ENCODE measurements around the gene PPID. TPM values are rescaled to one million over a fixed set of nuclear protein-coding genes. Genes with fewer than 3 reads are reported as not detected.
"Not testable (repeated sequence)": the region's sequence is repeated elsewhere in the genome, so short reads cannot be mapped to it uniquely, and the experiment has no call there.

PPID gene
- total RNA-seq, 2 experiments from 2014 or later, result 10.7 to 10.8 TPM

GRCh38 chr4:158666892-158667291 lies 56.3 kb downstream of the PPID start:
- H3K27ac ChIP-seq (ENCODE audit: low read depth in 1 of 2, low read length in 2 of 2), result no peak overlapping the region
- no peak for ATAC-seq (ENCODE audit: poor library complexity)
- intact Hi-C loops (cut with DNase I, micrococcal nuclease), result no loop called here
- Mint-ChIP-seq H3K4me1 (ENCODE audit: low read depth) (peaks cover 15% of the 10 kb centered on the region), H3K36me3 (ENCODE audit: low read depth) (peaks cover 8% of the 10 kb centered on the region), H3K27ac (no peak overlapping the region), H3K27me3 (no peaks in the 10 kb centered on the region), H3K9me3 (no peaks in the 10 kb centered on the region), H3K4me3 (no peak overlapping the region)
- CTCF ChIA-PET, result no interaction called here
- DNase-seq, result no peak
- H3K4me1 ChIP-seq (ENCODE audit: insufficient read depth, low read length), result peaks cover 10% of the 10 kb centered on the region
- H3K36me3 ChIP-seq (ENCODE audit: insufficient read depth, low read length), result no peaks in the 10 kb centered on the region
- H3K27me3 ChIP-seq (ENCODE audit: control insufficient read depth in 1 of 2, insufficient read depth in 2 of 2, low read length in 2 of 2), result no peaks in the 10 kb centered on the region
- no peaks in the 10 kb centered on the region for H3K9me3 ChIP-seq (ENCODE audit: control insufficient read depth in 1 of 2, insufficient read depth in 1 of 2, low read length in 2 of 2)
- POLR2A ChIA-PET, result no interaction called here
- TF ChIP-seq, protein P1, sequence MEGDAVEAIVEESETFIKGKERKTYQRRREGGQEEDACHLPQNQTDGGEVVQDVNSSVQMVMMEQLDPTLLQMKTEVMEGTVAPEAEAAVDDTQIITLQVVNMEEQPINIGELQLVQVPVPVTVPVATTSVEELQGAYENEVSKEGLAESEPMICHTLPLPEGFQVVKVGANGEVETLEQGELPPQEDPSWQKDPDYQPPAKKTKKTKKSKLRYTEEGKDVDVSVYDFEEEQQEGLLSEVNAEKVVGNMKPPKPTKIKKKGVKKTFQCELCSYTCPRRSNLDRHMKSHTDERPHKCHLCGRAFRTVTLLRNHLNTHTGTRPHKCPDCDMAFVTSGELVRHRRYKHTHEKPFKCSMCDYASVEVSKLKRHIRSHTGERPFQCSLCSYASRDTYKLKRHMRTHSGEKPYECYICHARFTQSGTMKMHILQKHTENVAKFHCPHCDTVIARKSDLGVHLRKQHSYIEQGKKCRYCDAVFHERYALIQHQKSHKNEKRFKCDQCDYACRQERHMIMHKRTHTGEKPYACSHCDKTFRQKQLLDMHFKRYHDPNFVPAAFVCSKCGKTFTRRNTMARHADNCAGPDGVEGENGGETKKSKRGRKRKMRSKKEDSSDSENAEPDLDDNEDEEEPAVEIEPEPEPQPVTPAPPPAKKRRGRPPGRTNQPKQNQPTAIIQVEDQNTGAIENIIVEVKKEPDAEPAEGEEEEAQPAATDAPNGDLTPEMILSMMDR (IDR thresholded peaks at IDR 0.05), result no peak
- no peak overlapping the region for H3K4me3 ChIP-seq (ENCODE audit: low read length)

DNA sequence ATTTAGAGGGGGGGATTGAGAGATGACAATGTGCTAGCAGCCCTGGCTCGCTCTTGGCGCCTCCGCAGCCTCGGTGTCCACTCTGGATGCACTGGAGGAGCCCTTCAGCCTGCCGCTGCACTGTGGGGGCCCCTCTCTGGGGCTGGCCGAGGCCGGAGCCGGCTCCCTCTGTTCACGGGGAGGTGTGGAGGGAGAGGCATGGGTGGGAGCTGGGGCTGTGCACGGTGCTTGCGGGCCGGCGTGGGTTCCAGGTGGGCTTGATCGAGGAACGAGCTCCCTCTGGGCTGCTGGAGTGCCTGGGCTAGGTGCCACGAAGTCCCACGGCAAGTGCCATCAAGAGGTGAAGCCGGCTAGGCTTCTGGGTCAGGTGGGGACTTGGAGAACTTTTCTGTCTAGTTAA lies 58.4 kb downstream of the PPID start:
- no peaks in the 10 kb centered on the region for H3K9me3 Mint-ChIP-seq

DNA sequence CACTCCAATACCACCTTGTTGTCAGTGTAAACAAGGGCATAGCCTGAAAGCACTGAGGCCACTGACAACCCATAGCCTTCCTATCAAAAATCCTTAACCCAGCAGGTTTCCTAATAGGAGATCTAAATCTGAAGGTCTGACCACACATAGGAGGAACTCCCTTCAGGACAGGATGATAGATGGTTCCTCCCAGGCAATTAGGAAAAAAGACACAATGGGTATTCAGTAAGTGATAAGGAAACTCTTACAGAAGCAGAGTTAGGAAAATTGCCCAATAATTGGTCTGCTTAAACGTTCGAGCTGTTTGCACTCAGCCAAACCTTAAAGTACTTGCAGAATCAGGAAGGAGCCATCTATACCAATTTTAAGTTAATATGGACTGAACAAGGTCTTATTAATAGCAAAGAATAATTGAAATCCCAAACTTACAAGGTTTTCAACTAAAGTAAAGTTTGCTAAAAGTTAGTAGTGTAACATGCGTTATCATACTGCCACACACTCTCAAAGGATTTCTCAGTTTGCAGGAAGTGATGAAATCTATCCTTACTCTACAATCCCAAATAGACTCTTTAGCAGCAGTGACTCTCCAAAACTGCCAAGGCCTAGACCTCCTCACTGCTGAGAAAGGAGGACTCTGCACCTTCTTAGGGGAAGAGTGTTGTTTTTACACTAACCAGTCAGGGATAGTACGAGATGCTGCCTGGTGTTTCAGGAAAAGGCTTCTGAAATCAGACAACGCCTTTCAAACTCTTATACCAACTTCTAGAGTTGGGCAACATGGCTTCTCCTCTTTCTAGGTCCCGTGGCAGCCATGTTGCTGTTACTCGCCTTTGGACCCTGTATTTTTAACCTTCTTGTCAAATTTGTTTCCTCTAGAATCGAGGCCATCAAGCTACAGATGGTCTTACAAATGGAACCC lies 59.2 kb downstream of the PPID start:
- ATAC-seq (ENCODE audit: poor library complexity); H3K9me3 Mint-ChIP-seq; H3K27me3 ChIP-seq (ENCODE audit: control insufficient read depth in 1 of 2, insufficient read depth in 2 of 2, low read length in 2 of 2); H3K27ac Mint-ChIP-seq; intact Hi-C loops (cut with DNase I, micrococcal nuclease); H3K9me3 ChIP-seq (ENCODE audit: control insufficient read depth in 1 of 2, insufficient read depth in 1 of 2, low read length in 2 of 2); H3K36me3 ChIP-seq (ENCODE audit: insufficient read depth, low read length); H3K36me3 Mint-ChIP-seq (ENCODE audit: low read depth); H3K4me3 ChIP-seq (ENCODE audit: low read length); DNase-seq; H3K4me3 Mint-ChIP-seq; H3K27ac ChIP-seq (ENCODE audit: low read depth in 1 of 2, low read length in 2 of 2); POLR2A ChIA-PET; CTCF ChIA-PET; H3K4me1 ChIP-seq (ENCODE audit: insufficient read depth, low read length); H3K4me1 Mint-ChIP-seq (ENCODE audit: low read depth): not testable (repeated sequence)
- H3K27me3 Mint-ChIP-seq, result peaks cover 10% of the 10 kb centered on the region

More for the DNA sequence above, 58.4 kb downstream of the PPID start:
- POLR2A ChIA-PET, result no interaction called here
- Histone ChIP-seq H3K4me3 (ENCODE audit: low read length) (no peak overlapping the region), H3K27ac (ENCODE audit: low read depth in 1 of 2, low read length in 2 of 2) (no peak overlapping the region), H3K9me3 (ENCODE audit: control insufficient read depth in 1 of 2, insufficient read depth in 1 of 2, low read length in 2 of 2) (no peaks in the 10 kb centered on the region), H3K27me3 (ENCODE audit: control insufficient read depth in 1 of 2, insufficient read depth in 2 of 2, low read length in 2 of 2) (no peaks in the 10 kb centered on the region), H3K36me3 (ENCODE audit: insufficient read depth, low read length) (no peaks in the 10 kb centered on the region), H3K4me1 (ENCODE audit: insufficient read depth, low read length) (no peaks in the 10 kb centered on the region)
- ATAC-seq (ENCODE audit: poor library complexity) (no peak), DNase-seq (no peak)
- peaks cover 3% of the 10 kb centered on the region for H3K4me1 Mint-ChIP-seq (ENCODE audit: low read depth)
- TF ChIP-seq, protein P1 (IDR thresholded peaks at IDR 0.05), result no peak
- H3K27me3 Mint-ChIP-seq, result peaks cover 4% of the 10 kb centered on the region
- H3K36me3 Mint-ChIP-seq (ENCODE audit: low read depth), result no peaks in the 10 kb centered on the region
- intact Hi-C loops (cut with DNase I, micrococcal nuclease), result no loop called here
- no peak overlapping the region for H3K27ac Mint-ChIP-seq
- CTCF ChIA-PET, result no interaction called here
- no peak overlapping the region for H3K4me3 Mint-ChIP-seq

DNA sequence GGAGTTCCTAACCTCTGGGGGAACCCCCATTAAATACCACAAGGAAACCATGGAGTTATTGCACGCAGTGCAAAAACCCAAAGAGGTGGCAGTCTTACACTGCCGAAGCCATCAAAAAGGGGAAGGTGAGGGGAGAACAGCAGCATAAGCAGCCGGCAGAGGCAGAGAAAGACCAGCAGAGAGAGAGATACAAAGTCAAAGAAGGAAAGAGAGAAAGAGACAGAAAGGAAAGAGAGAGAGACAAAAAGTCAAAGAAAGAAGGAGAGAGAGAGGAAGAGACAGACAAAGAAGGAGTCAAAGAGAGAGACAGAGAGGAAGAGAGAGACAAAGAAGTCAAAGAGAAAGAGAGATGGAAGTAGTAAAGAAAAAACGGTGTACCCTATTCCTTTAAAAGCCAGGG lies 59.9 kb downstream of the PPID start:
- POLR2A ChIA-PET; H3K36me3 ChIP-seq (ENCODE audit: insufficient read depth, low read length); H3K27ac ChIP-seq (ENCODE audit: low read depth in 1 of 2, low read length in 2 of 2); H3K4me3 Mint-ChIP-seq; H3K27me3 ChIP-seq (ENCODE audit: control insufficient read depth in 1 of 2, insufficient read depth in 2 of 2, low read length in 2 of 2); H3K4me1 Mint-ChIP-seq (ENCODE audit: low read depth); H3K36me3 Mint-ChIP-seq (ENCODE audit: low read depth); intact Hi-C loops (cut with DNase I, micrococcal nuclease); H3K27ac Mint-ChIP-seq; H3K4me1 ChIP-seq (ENCODE audit: insufficient read depth, low read length); ATAC-seq (ENCODE audit: poor library complexity); H3K9me3 ChIP-seq (ENCODE audit: control insufficient read depth in 1 of 2, insufficient read depth in 1 of 2, low read length in 2 of 2); CTCF ChIA-PET; H3K9me3 Mint-ChIP-seq; H3K4me3 ChIP-seq (ENCODE audit: low read length): not testable (repeated sequence)
- peaks cover 10% of the 10 kb centered on the region for H3K27me3 Mint-ChIP-seq
- DNase-seq, result peak in 2 of 14 experiments; percentile 16 to 20

Other genes starting within 250 kb of the PPID start
- not detected for gene RXFP1, start 201.5 kb downstream of the PPID start, total RNA-seq
- 1 to 10 TPM; 2.6 to 3.1 TPM for gene C4orf46, start 51.5 kb downstream of the PPID start, total RNA-seq
- gene ETFDH, start 51.1 kb downstream of the PPID start, total RNA-seq, result 10 to 100 TPM; 12.7 to 13.1 TPM
- gene FNIP2, start 45.6 kb upstream of the PPID start, total RNA-seq, result 1 to 10 TPM; 7.5 to 7.7 TPM